ENCODE measurements around the gene DNAJC15. TPM values are rescaled to one million over a fixed set of nuclear protein-coding genes. Genes with fewer than 3 reads are reported as not detected.

DNAJC15 gene
- total and polyA plus RNA-seq, 5 donors from 2014 or later = 12.6 to 36.5 (median 22.5) TPM

DNA sequence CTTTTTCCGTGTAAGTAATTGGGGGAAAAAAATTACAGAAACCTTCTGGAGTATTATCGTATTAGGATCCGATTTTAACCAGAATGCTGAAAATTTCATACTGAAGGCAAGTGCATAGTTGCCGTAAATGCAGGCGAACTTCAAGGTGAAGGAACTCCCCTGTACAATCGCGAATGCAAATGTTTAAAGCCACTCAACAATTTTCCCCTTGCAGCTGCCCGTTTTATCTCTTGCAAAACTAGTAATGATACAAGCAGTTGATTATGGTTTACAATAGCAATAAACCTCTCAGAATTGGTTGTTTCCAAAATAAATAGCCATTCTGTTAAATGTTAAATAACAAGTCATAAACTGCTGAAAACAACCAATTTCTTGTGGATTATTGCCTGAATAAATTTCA is 105.7 kb downstream of the DNAJC15 start:
- Histone ChIP-seq H3K36me3 (ENCODE audit: control insufficient read depth, insufficient read depth, low read length) (no peaks in the 10 kb centered on the region), H3K4me3 (ENCODE audit: low read depth, low read length) (no peak overlapping the region), H3K27ac (ENCODE audit: insufficient read depth, low read length, poor library complexity, severe bottlenecking) (no peak overlapping the region), H3K9me3 (ENCODE audit: control insufficient read depth in 2 of 2, low read length in 2 of 2) (no peaks in the 10 kb centered on the region), H3K27me3 (ENCODE audit: control insufficient read depth, insufficient read depth, low read length) (peaks cover 2% of the 10 kb centered on the region), H3K4me1 (ENCODE audit: control insufficient read depth, insufficient read depth, low read length, poor library complexity, severe bottlenecking) (peaks cover 3% of the 10 kb centered on the region)
- Mint-ChIP-seq H3K9me3 (no peaks in the 10 kb centered on the region), H3K27ac (no peak overlapping the region), H3K36me3 (no peaks in the 10 kb centered on the region), H3K27me3 (peaks cover 12% of the 10 kb centered on the region), H3K4me1 (peaks cover 0 to 13% (median 6%) of the 10 kb centered on the region in 4 donors), H3K4me3 (no peak overlapping the region)
- no peak for DNase-seq
- ATAC-seq (ENCODE audit: low read depth in 2 of 2) = no peak

- Histone ChIP-seq H3K27ac (ENCODE audit: insufficient read depth, low read length, poor library complexity, severe bottlenecking) (no peak overlapping the region), H3K9me3 (ENCODE audit: control insufficient read depth in 2 of 2, low read length in 2 of 2) (no peaks in the 10 kb centered on the region), H3K4me3 (ENCODE audit: low read depth, low read length) (no peak overlapping the region), H3K36me3 (ENCODE audit: control insufficient read depth, insufficient read depth, low read length) (no peaks in the 10 kb centered on the region), H3K4me1 (ENCODE audit: control insufficient read depth, insufficient read depth, low read length, poor library complexity, severe bottlenecking) (peaks cover 3% of the 10 kb centered on the region), H3K27me3 (ENCODE audit: control insufficient read depth, insufficient read depth, low read length) (peaks cover 2% of the 10 kb centered on the region)
- no peaks in the 10 kb centered on the region for H3K9me3 Mint-ChIP-seq
- peaks cover 0 to 13% (median 6%) of the 10 kb centered on the region in 4 donors for H3K4me1 Mint-ChIP-seq
- no peak overlapping the region for H3K27ac Mint-ChIP-seq
- H3K4me3 Mint-ChIP-seq = no peak overlapping the region
- DNase-seq = no peak
- no peak for ATAC-seq (ENCODE audit: low read depth in 2 of 2)
- H3K36me3 Mint-ChIP-seq = no peaks in the 10 kb centered on the region
- H3K27me3 Mint-ChIP-seq = peaks cover 8% of the 10 kb centered on the region
These were observed 106.2 kb downstream of the DNAJC15 start for GRCh38 chr13:43129511-43130110.

DNA sequence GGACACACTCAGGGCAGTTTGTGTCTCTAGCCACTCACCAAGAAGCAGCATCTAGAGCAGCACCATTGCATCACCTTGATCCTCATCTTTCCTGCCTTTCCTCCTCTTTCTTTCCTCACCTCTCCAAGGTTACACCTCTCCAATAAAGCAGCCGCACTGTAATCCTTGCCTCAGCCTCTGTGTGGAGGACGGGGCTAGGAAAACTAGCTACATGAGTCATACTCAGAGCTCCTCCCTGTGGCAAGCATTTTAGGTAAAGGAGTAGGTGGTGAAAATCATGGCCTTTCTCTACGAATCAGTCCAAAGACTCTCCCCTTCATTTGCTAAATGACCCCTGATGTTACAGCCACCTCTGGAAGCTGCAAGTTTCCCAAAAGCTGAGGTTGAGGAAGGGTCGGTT is 108.9 kb downstream of the DNAJC15 start:
- no peak for ATAC-seq (ENCODE audit: low read depth in 2 of 2)
- H3K36me3 Mint-ChIP-seq = no peaks in the 10 kb centered on the region

DNA sequence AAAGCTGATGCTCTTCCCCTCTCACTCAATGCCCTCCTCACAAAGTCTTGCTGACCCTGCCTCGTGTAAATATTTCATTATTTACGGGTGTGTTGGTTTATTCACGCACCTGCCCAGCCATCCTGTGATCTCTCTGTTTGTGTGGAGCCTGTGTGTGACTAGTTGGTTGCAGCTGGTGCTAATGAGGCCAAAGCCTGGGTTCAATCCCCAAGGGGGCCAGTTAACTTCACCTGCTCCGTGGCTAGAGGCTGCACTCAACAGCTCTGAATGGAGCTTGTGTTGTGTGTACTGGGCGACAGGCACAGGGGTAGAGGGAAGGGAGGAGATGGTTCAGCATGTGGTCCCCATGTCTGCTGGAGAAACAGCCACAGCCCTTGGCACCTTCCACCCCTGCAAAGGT is 109.5 kb downstream of the DNAJC15 start:
- Mint-ChIP-seq H3K27ac (no peak overlapping the region), H3K4me3 (no peak overlapping the region), H3K4me1 (peaks cover 0 to 7% (median 3%) of the 10 kb centered on the region in 4 donors), H3K27me3 (peaks cover 7% of the 10 kb centered on the region), H3K9me3 (peaks cover 0 to 2% (median 0%) of the 10 kb centered on the region in 7 donors), H3K36me3 (no peaks in the 10 kb centered on the region)
- ATAC-seq (ENCODE audit: low read depth in 2 of 2) = no peak
- no peak for DNase-seq
- Histone ChIP-seq H3K27me3 (ENCODE audit: control insufficient read depth, insufficient read depth, low read length) (peaks cover 2% of the 10 kb centered on the region), H3K27ac (ENCODE audit: insufficient read depth, low read length, poor library complexity, severe bottlenecking) (no peak overlapping the region), H3K4me3 (ENCODE audit: low read depth, low read length) (no peak overlapping the region), H3K36me3 (ENCODE audit: control insufficient read depth, insufficient read depth, low read length) (no peaks in the 10 kb centered on the region), H3K9me3 (ENCODE audit: control insufficient read depth in 2 of 2, low read length in 2 of 2) (no peaks in the 10 kb centered on the region), H3K4me1 (ENCODE audit: control insufficient read depth, insufficient read depth, low read length, poor library complexity, severe bottlenecking) (peaks cover under 1% of the 10 kb centered on the region)

More for the DNA sequence above, 108.9 kb downstream of the DNAJC15 start:
- no peak overlapping the region for H3K27ac ChIP-seq (ENCODE audit: insufficient read depth, low read length, poor library complexity, severe bottlenecking)
- H3K4me1 Mint-ChIP-seq = peaks cover 0 to 13% (median 6%) of the 10 kb centered on the region in 4 donors
- DNase-seq = peak in 1 of 3 donors; percentile 11
- no peak overlapping the region for H3K4me3 Mint-ChIP-seq
- H3K9me3 Mint-ChIP-seq = peaks cover 0 to 2% (median 0%) of the 10 kb centered on the region in 7 donors
- H3K27ac Mint-ChIP-seq = peak overlapping the region in 1 of 3 donors; percentile 26
- no peaks in the 10 kb centered on the region for H3K9me3 ChIP-seq (ENCODE audit: control insufficient read depth in 2 of 2, low read length in 2 of 2)
- H3K4me1 ChIP-seq (ENCODE audit: control insufficient read depth, insufficient read depth, low read length, poor library complexity, severe bottlenecking) = peaks cover 3% of the 10 kb centered on the region
- no peak overlapping the region for H3K4me3 ChIP-seq (ENCODE audit: low read depth, low read length)
- peaks cover 2% of the 10 kb centered on the region for H3K27me3 ChIP-seq (ENCODE audit: control insufficient read depth, insufficient read depth, low read length)
- H3K36me3 ChIP-seq (ENCODE audit: control insufficient read depth, insufficient read depth, low read length) = no peaks in the 10 kb centered on the region
- peaks cover 7% of the 10 kb centered on the region for H3K27me3 Mint-ChIP-seq

DNA sequence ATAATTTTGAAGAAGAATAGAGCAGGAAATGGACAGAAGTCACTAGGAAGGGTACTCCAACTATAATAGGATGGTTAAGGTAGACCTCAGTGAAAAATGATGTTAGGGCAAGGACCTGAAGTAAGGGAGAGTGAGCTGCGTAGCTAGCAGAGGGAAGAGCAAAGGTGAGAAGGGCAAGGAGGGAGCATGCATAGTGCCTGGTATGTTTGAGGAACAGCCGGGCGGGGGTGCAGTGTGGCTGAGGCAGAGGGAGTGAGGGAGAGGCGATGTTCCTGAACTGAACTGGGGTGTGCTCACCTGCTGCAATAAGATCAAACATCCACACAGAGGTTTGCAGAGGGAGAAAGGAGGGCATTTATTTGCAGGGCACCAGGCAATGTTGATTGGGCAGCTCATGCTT is 110.4 kb downstream of the DNAJC15 start:
- H3K27me3 Mint-ChIP-seq = peaks cover 13% of the 10 kb centered on the region
- peaks cover 0 to 4% (median 2%) of the 10 kb centered on the region in 4 donors for H3K4me1 Mint-ChIP-seq
- no peaks in the 10 kb centered on the region for H3K36me3 Mint-ChIP-seq
- no peak overlapping the region for H3K27ac ChIP-seq (ENCODE audit: insufficient read depth, low read length, poor library complexity, severe bottlenecking)
- H3K9me3 ChIP-seq (ENCODE audit: control insufficient read depth in 2 of 2, low read length in 2 of 2) = no peaks in the 10 kb centered on the region
- no peak overlapping the region for H3K27ac Mint-ChIP-seq
- H3K36me3 ChIP-seq (ENCODE audit: control insufficient read depth, insufficient read depth, low read length) = no peaks in the 10 kb centered on the region
- H3K4me3 ChIP-seq (ENCODE audit: low read depth, low read length) = no peak overlapping the region
- H3K9me3 Mint-ChIP-seq = peaks cover 0 to 2% (median 0%) of the 10 kb centered on the region in 7 donors
- ATAC-seq (ENCODE audit: low read depth in 2 of 2) (no peak), DNase-seq (no peak)
- H3K27me3 ChIP-seq (ENCODE audit: control insufficient read depth, insufficient read depth, low read length) = peaks cover 2% of the 10 kb centered on the region
- no peaks in the 10 kb centered on the region for H3K4me1 ChIP-seq (ENCODE audit: control insufficient read depth, insufficient read depth, low read length, poor library complexity, severe bottlenecking)
- H3K4me3 Mint-ChIP-seq = no peak overlapping the region

DNA sequence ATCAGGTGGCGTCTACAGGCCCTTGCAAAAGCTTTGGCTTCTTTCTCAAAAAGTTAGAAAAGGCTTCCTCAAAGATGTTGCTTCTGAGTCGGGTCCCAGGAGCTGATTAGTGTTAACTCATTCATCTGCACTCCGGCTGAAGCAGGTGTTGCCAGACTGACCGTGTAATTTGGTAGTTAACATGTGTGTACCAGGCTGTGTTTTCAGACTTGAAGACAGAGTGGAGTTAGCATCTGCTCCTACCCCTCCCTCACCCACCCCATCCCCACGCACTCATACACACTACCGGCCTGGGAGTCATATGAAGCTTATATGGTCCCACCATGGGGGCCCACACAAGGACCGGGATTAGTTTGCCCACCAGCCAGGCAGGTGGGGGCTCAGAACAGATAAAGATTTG is 111.5 kb downstream of the DNAJC15 start:
- ATAC-seq (ENCODE audit: low read depth in 2 of 2) (no peak), DNase-seq (no peak)
- no peak overlapping the region for H3K27ac ChIP-seq (ENCODE audit: insufficient read depth, low read length, poor library complexity, severe bottlenecking)
- Mint-ChIP-seq H3K4me1 (peaks cover 0 to 4% (median 2%) of the 10 kb centered on the region in 4 donors), H3K27ac (no peak overlapping the region), H3K36me3 (no peaks in the 10 kb centered on the region), H3K9me3 (peaks cover 0 to 2% (median 0%) of the 10 kb centered on the region in 7 donors), H3K27me3 (peaks cover 18% of the 10 kb centered on the region), H3K4me3 (no peak overlapping the region)
- no peaks in the 10 kb centered on the region for H3K27me3 ChIP-seq (ENCODE audit: control insufficient read depth, insufficient read depth, low read length)
- no peaks in the 10 kb centered on the region for H3K36me3 ChIP-seq (ENCODE audit: control insufficient read depth, insufficient read depth, low read length)
- H3K4me3 ChIP-seq (ENCODE audit: low read depth, low read length) = no peak overlapping the region
- H3K9me3 ChIP-seq (ENCODE audit: control insufficient read depth in 2 of 2, low read length in 2 of 2) = no peaks in the 10 kb centered on the region
- H3K4me1 ChIP-seq (ENCODE audit: control insufficient read depth, insufficient read depth, low read length, poor library complexity, severe bottlenecking) = no peaks in the 10 kb centered on the region

- Mint-ChIP-seq H3K4me3 (no peak overlapping the region), H3K27me3 (peaks cover 19% of the 10 kb centered on the region), H3K27ac (no peak overlapping the region), H3K36me3 (no peaks in the 10 kb centered on the region), H3K9me3 (peaks cover 0 to 2% (median 0%) of the 10 kb centered on the region in 7 donors), H3K4me1 (peaks cover 0 to 4% (median 2%) of the 10 kb centered on the region in 4 donors)
- H3K4me1 ChIP-seq (ENCODE audit: control insufficient read depth, insufficient read depth, low read length, poor library complexity, severe bottlenecking) = no peaks in the 10 kb centered on the region
- no peaks in the 10 kb centered on the region for H3K9me3 ChIP-seq (ENCODE audit: control insufficient read depth in 2 of 2, low read length in 2 of 2)
- no peak for DNase-seq
- no peaks in the 10 kb centered on the region for H3K27me3 ChIP-seq (ENCODE audit: control insufficient read depth, insufficient read depth, low read length)
- ATAC-seq (ENCODE audit: low read depth in 2 of 2) = no peak
- H3K36me3 ChIP-seq (ENCODE audit: control insufficient read depth, insufficient read depth, low read length) = no peaks in the 10 kb centered on the region
- H3K27ac ChIP-seq (ENCODE audit: insufficient read depth, low read length, poor library complexity, severe bottlenecking) = no peak overlapping the region
- H3K4me3 ChIP-seq (ENCODE audit: low read depth, low read length) = no peak overlapping the region
These were observed 112.1 kb downstream of the DNAJC15 start for GRCh38 chr13:43135516-43135915.
